Smooth muscle cell (in vitro differentiated cells): ENCODE results near the gene PPM1H. TPM values are rescaled to one million over a fixed set of nuclear protein-coding genes. Genes with fewer than 3 reads are reported as not detected.
A peak's percentile ranks its signal among the peaks of the same experiment; 100 is the strongest.

Experiments
- DNase-seq: peaks from one replicate; lab custom pipeline; 2025; ENCODE audit not compliant: unreplicated experiment; lab: John Stamatoyannopoulos, UW
- H2AFZ ChIP-seq: fragments of 200-600 bp; sonication (generic); 2 replicates; pipeline ENCODE4 v1.6.0; 2016; ENCODE audit warnings: antibody characterized with exemption, low read depth, mild to moderate bottlenecking
- H3F3A ChIP-seq: fragments of 200-600 bp; sonication (generic); 2 replicates; pipeline ENCODE4 v1.6.0; 2017; ENCODE audit warnings: antibody characterized with exemption, low read depth
- H3K27ac ChIP-seq: fragments of 200-600 bp; sonication (generic); 2 replicates; pipeline ENCODE4 v1.5.1; 2016; ENCODE audit warnings: low read depth, mild to moderate bottlenecking
- H3K27me3 ChIP-seq: fragments of 200-600 bp; sonication (generic); 2 replicates; pipeline ENCODE4 v1.6.1; 2016; ENCODE audit warnings: low read depth, mild to moderate bottlenecking
- H3K36me3 ChIP-seq: fragments of 200-600 bp; sonication (generic); 2 replicates; pipeline ENCODE4 v1.5.1; 2016; ENCODE audit warnings: low read depth
- H3K4me1 ChIP-seq: fragments of 200-600 bp; sonication (generic); 2 replicates; pipeline ENCODE4 v1.5.1; 2016; ENCODE audit warnings: low read depth
- H3K4me2 ChIP-seq: fragments of 200-600 bp; sonication (generic); 2 replicates; pipeline ENCODE4 v1.6.0; 2016; ENCODE audit warnings: mild to moderate bottlenecking
- H3K4me3 ChIP-seq: fragments of 200-600 bp; sonication (generic); 2 replicates; pipeline ENCODE4 v1.5.1; 2016; ENCODE audit warnings: mild to moderate bottlenecking
- H3K79me2 ChIP-seq: fragments of 200-600 bp; sonication (generic); 2 replicates; pipeline ENCODE4 v1.6.0; 2016; ENCODE audit warnings: low read depth, mild to moderate bottlenecking
- H3K9ac ChIP-seq: fragments of 200-600 bp; sonication (generic); 2 replicates; pipeline ENCODE4 v1.6.0; 2016; ENCODE audit warnings: low read depth
- H3K9me3 ChIP-seq: fragments of 200-600 bp; sonication (generic); replicated peaks from 2 replicates; pipeline ENCODE4 v1.5.1; 2016; ENCODE audit warnings: low read depth
- H4K20me1 ChIP-seq: fragments of 200-600 bp; sonication (generic); 2 replicates; pipeline ENCODE4 v1.6.0; 2016; ENCODE audit warnings: low read depth
- WGBS: methylation state at CpG from one replicate; pipeline ENCODE4 v1.1.7; 2016; ENCODE audit warnings: low lambda C conversion rate; 5-methylcytosine and 5-hydroxymethylcytosine counted together
- polyA plus RNA-seq: library from polyadenylated mRNA; unstranded; fragments of >200 nt; fragmentation: Nextera tagmentation; extraction: Ambion mirVana; gene quantifications from 2 replicates; pipeline ENCODE4 v1.2.1, GENCODE V29; 2016
- total RNA-seq: library from RNA; depleted of rRNA; stranded (reverse); fragments of >200 nt; gene quantifications from 2 replicates; pipeline ENCODE4 v1.2.3, GENCODE V29; 2014
- TF ChIP-seq, protein P1 (sequence below): fragments of 200-600 bp; sonication (generic); IDR thresholded peaks from 2 replicates; pipeline ENCODE4 v1.5.1; 2017; ENCODE audit warnings: borderline replicate concordance, mild to moderate bottlenecking, antibody characterized with exemption; ENCODE audit not compliant: insufficient read depth, poor library complexity, severe bottlenecking

The PPM1H gene
- total and polyA plus RNA-seq, 2 experiments from 2014 or later: 0.56 to 3.6 TPM

DNA sequence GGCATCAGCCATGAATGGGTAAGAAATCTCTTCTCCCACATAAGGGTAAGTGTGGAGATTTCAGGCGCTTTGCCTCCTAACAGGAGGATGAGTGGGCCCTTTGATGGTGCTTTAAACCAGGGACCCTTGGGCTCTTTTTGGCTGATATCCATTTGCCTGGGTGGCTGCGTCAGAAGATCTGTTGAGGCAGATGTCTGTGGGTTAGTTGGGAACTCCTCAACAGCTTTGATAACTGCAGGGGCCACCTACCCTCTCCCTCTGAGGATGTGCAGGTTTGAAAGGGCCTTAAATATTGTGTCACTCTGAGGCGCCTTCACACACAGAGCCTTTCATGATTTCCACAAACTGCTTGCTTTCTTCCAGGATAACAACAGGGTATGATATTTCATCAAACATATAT lies 210.7 kb downstream of the PPM1H start:
- Histone ChIP-seq H4K20me1 (no peaks in the 10 kb centered on the region), H3K9me3 (no peaks in the 10 kb centered on the region), H3K27ac (peak overlapping the region; percentile 92), H3K4me2 (peak overlapping the region; percentile 58), H3K36me3 (no peaks in the 10 kb centered on the region), H3K27me3 (no peaks in the 10 kb centered on the region), H3F3A (peaks cover 16% of the 10 kb centered on the region), H3K4me1 (peaks cover 23% of the 10 kb centered on the region), H2AFZ (no peak overlapping the region), H3K79me2 (no peaks in the 10 kb centered on the region), H3K9ac (peak overlapping the region; percentile 73), H3K4me3 (no peak overlapping the region)
- TF ChIP-seq, protein P1, sequence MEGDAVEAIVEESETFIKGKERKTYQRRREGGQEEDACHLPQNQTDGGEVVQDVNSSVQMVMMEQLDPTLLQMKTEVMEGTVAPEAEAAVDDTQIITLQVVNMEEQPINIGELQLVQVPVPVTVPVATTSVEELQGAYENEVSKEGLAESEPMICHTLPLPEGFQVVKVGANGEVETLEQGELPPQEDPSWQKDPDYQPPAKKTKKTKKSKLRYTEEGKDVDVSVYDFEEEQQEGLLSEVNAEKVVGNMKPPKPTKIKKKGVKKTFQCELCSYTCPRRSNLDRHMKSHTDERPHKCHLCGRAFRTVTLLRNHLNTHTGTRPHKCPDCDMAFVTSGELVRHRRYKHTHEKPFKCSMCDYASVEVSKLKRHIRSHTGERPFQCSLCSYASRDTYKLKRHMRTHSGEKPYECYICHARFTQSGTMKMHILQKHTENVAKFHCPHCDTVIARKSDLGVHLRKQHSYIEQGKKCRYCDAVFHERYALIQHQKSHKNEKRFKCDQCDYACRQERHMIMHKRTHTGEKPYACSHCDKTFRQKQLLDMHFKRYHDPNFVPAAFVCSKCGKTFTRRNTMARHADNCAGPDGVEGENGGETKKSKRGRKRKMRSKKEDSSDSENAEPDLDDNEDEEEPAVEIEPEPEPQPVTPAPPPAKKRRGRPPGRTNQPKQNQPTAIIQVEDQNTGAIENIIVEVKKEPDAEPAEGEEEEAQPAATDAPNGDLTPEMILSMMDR: no peak
- WGBS: 39% methylated on average over 3 of the region's 3 CpGs
- no peak for DNase-seq

DNA sequence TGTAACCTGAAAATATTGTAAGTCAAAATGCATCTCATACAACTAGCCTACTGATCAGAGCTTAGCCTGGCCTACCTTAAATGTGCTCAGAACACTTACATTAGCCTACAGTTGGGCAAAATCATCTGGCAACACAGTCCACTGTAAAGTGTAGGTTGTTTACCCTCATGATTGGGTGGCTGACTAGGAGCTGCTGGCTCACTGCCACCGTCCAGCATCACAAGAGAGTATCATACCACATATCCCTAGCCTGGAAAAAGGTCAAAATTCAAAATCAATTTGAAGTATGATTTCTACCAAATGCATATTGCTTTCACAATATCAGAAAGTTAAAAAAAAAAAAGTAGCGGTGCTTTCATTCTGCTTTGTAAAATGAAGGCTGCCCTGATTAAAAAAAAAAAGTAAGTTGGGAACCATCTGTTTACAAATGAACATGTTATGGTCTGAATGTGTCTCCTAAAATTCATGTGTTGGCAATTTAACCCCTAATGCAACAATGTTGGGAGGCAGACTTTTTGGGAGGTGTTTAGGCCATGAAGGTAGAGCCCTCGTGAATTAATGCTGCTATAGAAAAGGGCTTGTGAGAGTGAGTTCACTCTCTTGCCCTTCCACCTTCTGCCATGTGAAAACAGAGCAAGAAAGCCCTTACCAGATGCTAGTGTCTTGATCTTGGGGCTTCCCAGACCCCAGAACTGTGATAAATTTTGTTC lies 211.8 kb downstream of the PPM1H start:
- H4K20me1 ChIP-seq: no peaks in the 10 kb centered on the region
- no peak overlapping the region for H3K9ac ChIP-seq
- TF ChIP-seq, protein P1: no peak
- H3K4me1 ChIP-seq: peaks cover 23% of the 10 kb centered on the region
- no peak overlapping the region for H3K4me2 ChIP-seq
- no peak overlapping the region for H2AFZ ChIP-seq
- no peaks in the 10 kb centered on the region for H3K9me3 ChIP-seq
- H3K4me3 ChIP-seq: no peak overlapping the region
- H3K27me3 ChIP-seq: no peaks in the 10 kb centered on the region
- no peaks in the 10 kb centered on the region for H3K36me3 ChIP-seq
- H3K27ac ChIP-seq: peak overlapping the region; percentile 92
- H3F3A ChIP-seq: peaks cover 16% of the 10 kb centered on the region
- no peaks in the 10 kb centered on the region for H3K79me2 ChIP-seq
- WGBS: 84% methylated on average over 3 of the region's 3 CpGs
- DNase-seq: no peak

DNA sequence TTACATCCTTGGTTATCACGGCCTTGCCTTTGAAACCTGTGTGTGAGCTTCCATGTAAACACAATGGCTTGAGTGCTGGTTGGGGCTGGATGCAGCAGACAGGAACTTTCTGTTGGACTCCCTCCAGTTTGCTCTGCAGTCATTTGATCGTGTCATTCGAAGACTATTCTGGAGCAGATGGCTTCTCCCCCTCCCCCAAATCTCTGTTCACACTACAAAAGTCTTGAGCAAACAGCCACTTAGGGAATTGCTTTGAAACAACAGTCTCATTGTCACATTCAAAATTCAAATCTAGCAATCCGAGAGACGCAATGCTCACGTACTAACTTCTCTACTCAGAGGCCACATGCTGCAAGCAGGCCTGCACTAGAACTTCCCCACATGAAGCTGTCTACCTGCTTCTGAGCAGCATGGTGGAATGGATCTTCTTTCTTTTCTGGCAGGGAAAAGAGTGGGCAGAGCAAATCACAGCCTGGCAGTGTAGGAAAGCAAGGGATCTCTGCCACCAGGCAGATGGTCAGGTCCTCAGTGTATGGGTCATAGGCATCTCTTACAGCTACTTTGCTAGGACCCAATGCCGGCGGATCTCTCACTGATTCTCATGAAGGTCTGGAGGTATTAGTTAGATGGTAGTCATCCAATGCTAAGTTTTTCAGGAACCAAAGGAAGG lies 214.2 kb downstream of the PPM1H start:
- H3K9me3 ChIP-seq: no peaks in the 10 kb centered on the region
- peak overlapping the region; percentile 39 for H2AFZ ChIP-seq
- H3K4me2 ChIP-seq: no peak overlapping the region
- H3K9ac ChIP-seq: no peak overlapping the region
- 75% methylated on average over 8 of the region's 8 CpGs for WGBS
- peaks cover 16% of the 10 kb centered on the region for H3F3A ChIP-seq
- H3K79me2 ChIP-seq: no peaks in the 10 kb centered on the region
- no peaks in the 10 kb centered on the region for H3K36me3 ChIP-seq
- no peaks in the 10 kb centered on the region for H4K20me1 ChIP-seq
- H3K4me1 ChIP-seq: peaks cover 35% of the 10 kb centered on the region
- DNase-seq: no peak
- H3K4me3 ChIP-seq: no peak overlapping the region
- TF ChIP-seq, protein P1: no peak
- no peak overlapping the region for H3K27ac ChIP-seq
- H3K27me3 ChIP-seq: no peaks in the 10 kb centered on the region
